GM12891 (cell line): Measurements from ENCODE around the gene EEF1AKMT2. TPM values are rescaled to one million over a fixed set of nuclear protein-coding genes. Genes with fewer than 3 reads are reported as not detected.
"Not testable (repeated sequence)": the region's sequence is repeated elsewhere in the genome, so short reads cannot be mapped to it uniquely, and the experiment has no call there.

ENCODE experiments used
- DNase-seq: peaks from one replicate; pipeline ENCODE4 v3.0.0; 2011; ENCODE audit warnings: low spot score; ENCODE audit not compliant: insufficient read length
- FAIRE-seq: peaks from 2 replicates; lab custom pipeline; 2011; peaks lifted over from hg19 to GRCh38; lab: Jason Lieb, UNC
- PAX5 ChIP-seq: IDR thresholded peaks from 2 replicates; pipeline ENCODE4 v1.6.1; 2011; ENCODE audit warnings: low read length, moderate library complexity, mild to moderate bottlenecking; ENCODE audit not compliant: insufficient read depth, severe bottlenecking
- POLR2A ChIP-seq: IDR thresholded peaks from 2 replicates; pipeline ENCODE4 v1.6.1; 2011; ENCODE audit warnings: low read depth, low read length, control low read depth
- POLR2AphosphoS5 ChIP-seq: IDR thresholded peaks from 2 replicates; pipeline ENCODE4 v1.6.1; 2011; ENCODE audit warnings: low read depth, low read length, control low read depth
- POU2F2 ChIP-seq: IDR thresholded peaks from 2 replicates; pipeline ENCODE4 v1.6.1; 2011; ENCODE audit warnings: low read depth, mild to moderate bottlenecking, control low read depth, low read length, moderate library complexity
- SPI1 ChIP-seq: IDR thresholded peaks from 2 replicates; pipeline ENCODE4 v1.6.1; 2011; ENCODE audit warnings: low read depth, low read length, control low read depth
- TAF1 ChIP-seq: IDR thresholded peaks from 2 replicates; pipeline ENCODE4 v1.6.1; 2011; ENCODE audit warnings: low read depth, low read length, control low read depth
- polyA plus RNA-seq: library from polyadenylated mRNA; unstranded; fragments of >200 nt; gene quantifications from one replicate; pipeline ENCODE4 v1.2.1, GENCODE V29; 2012; ENCODE audit warnings: low read depth, missing spikeins, inconsistent platforms; ENCODE audit not compliant: missing spikeins

Gene EEF1AKMT2
- 15.7 TPM for polyA plus RNA-seq

DNA sequence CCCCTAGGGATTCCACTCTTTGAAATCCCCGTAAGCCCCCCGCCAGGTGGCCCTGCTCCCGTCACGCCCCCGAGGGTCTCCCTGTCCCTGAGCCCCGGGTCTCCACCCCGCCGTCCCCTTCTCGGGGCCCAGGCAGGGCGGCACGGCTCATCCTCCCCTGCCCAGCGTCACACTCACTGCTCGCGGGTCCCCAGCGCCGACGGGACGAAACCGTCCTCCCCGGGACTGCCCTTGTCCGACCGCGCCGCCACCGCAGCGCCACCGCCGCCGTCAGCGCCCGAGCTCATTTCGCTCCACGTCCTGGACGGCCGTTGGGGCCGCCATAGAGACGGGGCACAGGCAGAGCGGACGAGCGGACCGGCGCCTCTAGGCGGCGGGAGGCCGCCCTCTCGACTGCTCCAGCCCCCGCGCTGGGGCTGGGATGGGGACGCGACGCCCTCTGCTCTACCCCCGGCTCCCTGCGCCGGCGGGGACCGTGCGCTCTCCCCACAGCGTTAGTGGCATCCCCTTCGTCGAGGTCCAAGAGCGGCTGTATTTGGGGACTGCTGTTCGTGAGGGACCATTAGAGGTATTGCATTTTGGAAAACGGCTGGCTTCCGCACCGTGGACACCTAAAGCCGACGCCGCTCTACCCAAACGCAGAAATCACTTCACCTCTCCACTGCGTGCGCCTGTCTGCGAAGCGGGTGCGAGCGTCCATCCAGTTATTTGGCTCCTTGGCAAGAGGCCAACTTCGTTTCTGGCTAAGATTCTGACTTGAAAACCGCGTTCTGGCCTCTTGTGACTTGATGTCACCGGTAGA, at the start of gene EEF1AKMT2:
EEF1AKMT2 (minus strand) TSS at position 341 of the 802 bp plus-strand sequence; CDS start at position 287, 54 bp downstream.
- FAIRE-seq (peak; percentile 98), DNase-seq (peak; percentile 93)
- TF ChIP-seq POU2F2 (0 out of 2 replicates have a peak, but pooled peaks have one; percentile 21), POLR2AphosphoS5 (peak; percentile 79), TAF1 (peak; percentile 87), SPI1 (no peak), PAX5 (no peak), POLR2A (peak; percentile 86)

GRCh38 chr10:124837687-124838086, 46.0 kb upstream of the EEF1AKMT2 start:
- TF ChIP-seq PAX5 (no peak), POLR2A (no peak), TAF1 (no peak), POLR2AphosphoS5 (no peak), SPI1 (no peak), POU2F2 (no peak)
- no peak for FAIRE-seq
- DNase-seq, result no peak

DNA sequence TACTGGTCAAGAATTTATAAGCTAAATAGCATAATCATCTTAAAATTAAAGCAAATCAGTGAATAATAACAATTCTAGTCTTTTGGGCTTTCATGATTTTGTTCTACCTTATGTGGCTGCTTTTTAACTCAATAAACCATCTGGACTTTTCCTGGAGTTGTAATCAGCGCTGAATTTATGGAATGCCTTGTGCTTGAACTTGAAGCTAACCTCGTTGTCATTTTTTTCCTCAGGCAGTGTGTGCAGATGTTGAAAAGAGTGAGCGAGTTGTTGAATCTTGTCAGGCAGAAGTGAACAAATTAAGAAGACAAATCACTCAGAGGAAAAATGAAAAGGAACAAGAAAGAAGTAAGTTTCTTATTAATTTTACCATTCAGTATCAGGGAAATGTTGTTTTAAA, 39.4 kb upstream of the EEF1AKMT2 start:
- TF ChIP-seq POU2F2, result no peak
- no peak for TF ChIP-seq SPI1
- no peak for TF ChIP-seq POLR2A
- TF ChIP-seq PAX5, result no peak
- TF ChIP-seq TAF1, result no peak
- TF ChIP-seq POLR2AphosphoS5, result no peak
- DNase-seq (no peak), FAIRE-seq (no peak)

DNA sequence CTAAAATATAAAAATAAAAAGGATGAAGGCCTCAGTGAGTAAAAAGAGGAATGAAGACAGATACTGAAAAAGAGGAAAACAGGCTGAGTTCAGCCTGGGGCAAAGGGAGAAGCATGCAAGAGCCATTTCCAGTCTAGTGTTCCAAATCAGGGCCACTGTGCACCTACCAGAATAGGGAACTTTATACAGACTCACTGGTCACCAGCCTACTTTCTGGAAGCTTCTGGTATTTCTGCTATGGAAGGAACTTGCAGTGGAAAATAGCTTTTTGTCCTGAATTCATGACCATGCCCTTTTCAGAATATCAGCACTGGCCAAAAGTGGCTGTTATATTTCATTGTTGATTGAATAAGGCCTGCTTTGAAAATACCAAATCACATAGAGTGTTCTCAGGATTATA, 38.8 kb upstream of the EEF1AKMT2 start:
- TF ChIP-seq POLR2A, result no peak
- TF ChIP-seq POU2F2, result no peak
- no peak for TF ChIP-seq TAF1
- no peak for TF ChIP-seq SPI1
- no peak for TF ChIP-seq POLR2AphosphoS5
- no peak for TF ChIP-seq PAX5
- FAIRE-seq (no peak), DNase-seq (no peak)

DNA sequence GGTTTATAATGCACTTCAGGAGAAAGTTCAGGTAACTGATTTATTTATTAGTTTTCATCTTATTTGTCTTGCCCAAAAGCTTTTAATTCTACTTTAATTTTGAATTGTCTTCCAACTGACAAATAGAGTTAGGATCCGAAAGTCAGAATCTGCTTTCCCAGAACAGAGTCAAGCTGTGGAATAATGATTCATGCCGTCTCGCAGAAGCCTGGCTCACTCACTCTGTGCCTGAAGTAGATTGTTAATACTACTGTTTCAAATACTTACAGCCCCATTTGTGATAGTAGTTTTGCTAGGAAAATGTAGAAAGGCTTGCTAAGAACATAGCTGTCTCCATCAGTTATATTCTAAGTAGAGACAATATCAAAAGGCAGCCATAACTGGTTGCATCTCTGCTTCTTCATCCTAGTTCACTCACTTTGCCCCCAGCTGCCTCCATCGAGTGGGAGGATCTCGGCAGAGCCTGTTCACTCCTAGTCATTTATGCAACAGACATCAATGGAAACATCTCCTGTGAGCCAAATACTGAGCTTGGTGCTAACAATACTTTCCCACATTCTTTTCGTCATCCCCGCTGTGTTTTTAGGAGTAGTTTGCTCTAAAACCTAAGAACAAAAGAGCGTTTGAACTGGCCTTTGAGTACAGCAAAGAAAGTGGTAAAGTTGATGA, 37.9 kb upstream of the EEF1AKMT2 start:
- no peak for DNase-seq
- no peak for TF ChIP-seq PAX5
- no peak for TF ChIP-seq TAF1
- TF ChIP-seq POU2F2, result no peak
- TF ChIP-seq POLR2AphosphoS5, result no peak
- no peak for TF ChIP-seq POLR2A
- no peak for FAIRE-seq

- DNase-seq (no peak), FAIRE-seq (no peak)
- TF ChIP-seq POLR2AphosphoS5 (no peak), POU2F2 (no peak), POLR2A (no peak), SPI1 (no peak), TAF1 (no peak), PAX5 (no peak)
These were observed 35.8 kb upstream of the EEF1AKMT2 start for GRCh38 chr10:124827474-124827873.

DNA sequence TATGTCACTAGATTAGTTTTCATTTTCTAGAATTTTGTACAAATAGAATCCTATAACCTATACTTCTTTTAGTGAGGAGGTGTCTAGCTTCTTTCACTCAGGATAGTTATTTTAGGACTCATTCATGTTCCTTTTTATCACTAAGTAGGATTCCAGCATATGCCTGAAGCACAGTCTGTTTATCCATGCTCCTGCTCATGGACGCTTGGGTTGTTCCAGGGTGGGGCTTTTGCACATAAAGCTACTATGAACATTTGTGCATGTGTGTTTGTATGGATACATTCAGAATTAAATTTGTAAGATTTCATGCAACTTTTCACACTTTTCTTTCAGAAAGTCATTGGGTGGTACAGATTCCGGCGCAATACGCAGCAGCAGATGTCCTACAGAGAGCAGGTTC, 34.6 kb upstream of the EEF1AKMT2 start:
- TF ChIP-seq PAX5, result no peak
- TF ChIP-seq POU2F2, result no peak
- no peak for TF ChIP-seq TAF1
- DNase-seq (no peak), FAIRE-seq (no peak)

DNA sequence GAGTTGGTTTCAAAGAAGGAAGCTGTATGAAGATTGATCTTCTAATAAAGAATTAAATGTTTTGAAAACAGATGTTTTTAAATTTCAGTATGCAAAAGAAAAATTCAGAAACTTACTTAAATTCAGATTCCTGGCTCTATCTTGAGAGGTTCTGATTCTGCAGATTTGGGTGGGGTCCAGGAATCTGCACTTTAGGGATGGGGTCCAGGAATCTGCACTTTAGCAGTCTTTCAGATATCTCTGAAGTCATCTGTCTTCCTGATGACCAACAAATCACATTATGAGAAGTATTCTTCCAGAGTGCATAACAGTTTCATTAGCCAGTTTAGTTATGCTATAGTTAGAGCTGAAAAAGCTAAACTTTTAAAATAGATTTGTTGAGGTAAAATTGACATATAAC, 34.0 kb upstream of the EEF1AKMT2 start:
- DNase-seq (no peak), FAIRE-seq (no peak)
- no peak for TF ChIP-seq POLR2AphosphoS5
- TF ChIP-seq POU2F2, result no peak
- no peak for TF ChIP-seq PAX5
- TF ChIP-seq POLR2A, result no peak
- no peak for TF ChIP-seq SPI1
- TF ChIP-seq TAF1, result no peak

DNA sequence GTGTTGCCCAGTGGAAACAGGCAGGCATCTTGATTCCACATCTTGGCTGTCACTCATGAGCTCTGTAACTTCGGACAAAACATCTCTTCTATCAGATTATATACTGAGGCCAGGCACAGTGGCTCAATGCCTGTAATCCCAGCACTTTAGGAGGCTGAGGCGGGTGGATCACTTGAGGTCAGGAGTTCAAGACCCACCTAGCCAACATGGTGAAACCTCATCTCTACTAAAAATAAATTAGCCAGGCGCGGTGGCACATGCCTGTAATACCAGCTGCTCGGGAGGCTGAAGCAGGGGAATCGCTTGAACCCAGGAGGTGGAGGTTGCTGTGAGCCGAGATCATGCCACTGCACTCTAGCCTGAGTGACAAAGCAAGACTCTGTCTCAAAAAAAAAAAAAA, 33.2 kb upstream of the EEF1AKMT2 start:
- not testable (repeated sequence) for FAIRE-seq, DNase-seq

DNA sequence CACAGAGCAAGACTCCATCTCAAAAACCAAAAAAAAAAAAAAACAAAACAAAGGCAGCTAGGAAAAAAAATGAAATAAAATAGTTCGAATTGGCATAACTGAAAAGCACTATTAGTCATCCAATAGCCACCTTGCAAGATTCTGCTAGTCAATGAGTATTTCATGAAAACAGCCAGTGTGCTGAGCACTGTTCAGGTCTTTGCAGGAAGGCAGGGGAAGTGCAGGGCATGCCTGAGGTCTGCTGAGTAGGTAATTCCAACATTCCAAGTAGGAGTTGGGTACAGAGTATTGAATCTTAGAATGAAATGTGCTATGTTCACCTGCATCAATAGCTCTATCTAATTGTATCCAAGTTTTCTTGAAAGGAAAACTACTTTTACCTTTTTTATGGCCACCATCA, 32.8 kb upstream of the EEF1AKMT2 start:
- TF ChIP-seq POLR2AphosphoS5, result no peak
- TF ChIP-seq SPI1, result no peak
- no peak for TF ChIP-seq PAX5
- no peak for TF ChIP-seq POLR2A
- no peak for TF ChIP-seq TAF1
- no peak for TF ChIP-seq POU2F2
- FAIRE-seq (no peak), DNase-seq (no peak)
